CD4-positive, alpha-beta memory T cell (primary cell): ENCODE measurements around the gene ZNF316. TPM values are rescaled to one million over a fixed set of nuclear protein-coding genes. Genes with fewer than 3 reads are reported as not detected.
A peak's percentile ranks its signal among the peaks of the same experiment; 100 is the strongest.

Experiments
- CTCF ChIA-PET: fragments of 350-600 bp; sonication (Branson Sonifier 250); formaldehyde crosslinking; loops from one replicate; lab custom pipeline; 2021; ENCODE audit warnings: inconsistent platforms; ENCODE audit not compliant: partially characterized antibody; lab: Charles Lee
- POLR2A ChIA-PET: fragments of 350-600 bp; sonication (Branson Sonifier 250); formaldehyde crosslinking; loops from one replicate; lab custom pipeline; 2021; ENCODE audit not compliant: partially characterized antibody; lab: Charles Lee
- DNase-seq, 5 donors: peaks; one replicate each; pipeline versions ENCODE4 v3.0.0 to v3.0.0-alpha.2; 2020 to 2022; ENCODE audit warnings: mixed read lengths in 1 of 5
- H3K27ac ChIP-seq: one replicate; pipeline ENCODE4 v1.7.0; 2013; ENCODE audit warnings: low read depth, low read length
- H3K27me3 ChIP-seq: 2 replicates; pipeline ENCODE4 v1.7.0; 2013; ENCODE audit warnings: mild to moderate bottlenecking, low read length, moderate library complexity; ENCODE audit not compliant: insufficient read depth
- H3K36me3 ChIP-seq: 2 replicates; pipeline ENCODE4 v1.7.0; 2013; ENCODE audit warnings: mild to moderate bottlenecking, low read length, moderate library complexity; ENCODE audit not compliant: insufficient read depth
- H3K4me1 ChIP-seq: 2 replicates; pipeline ENCODE4 v1.7.0; 2013; ENCODE audit warnings: mild to moderate bottlenecking, low read length, moderate library complexity; ENCODE audit not compliant: insufficient read depth
- H3K4me3 ChIP-seq, 2 donors: one replicate each; pipeline ENCODE4 v1.7.0; 2013; ENCODE audit warnings: low read length in 2 of 2, mild to moderate bottlenecking in 1 of 2
- H3K9me3 ChIP-seq, 2 donors: one replicate each; pipeline ENCODE4 v1.7.0; 2013; ENCODE audit warnings: low read length in 2 of 2, control low read depth in 1 of 2; ENCODE audit not compliant: control insufficient read depth in 1 of 2
- H3K27ac Mint-ChIP-seq, 7 donors: one replicate each; pipeline ENCODE4 v1.8.0; 2020 to 2021; ENCODE audit warnings: mixed read lengths in 7 of 7, mild to moderate bottlenecking in 6 of 7, inconsistent platforms in 3 of 7, moderate library complexity in 3 of 7
- H3K27me3 Mint-ChIP-seq, 2 donors: one replicate each; pipeline ENCODE4 v1.8.0; 2020 to 2021; ENCODE audit warnings: mixed read lengths in 2 of 2
- H3K36me3 Mint-ChIP-seq, 2 donors: one replicate each; pipeline ENCODE4 v1.8.0; 2020 to 2021; ENCODE audit warnings: mixed read lengths in 2 of 2, inconsistent platforms in 1 of 2, mild to moderate bottlenecking in 1 of 2
- H3K4me1 Mint-ChIP-seq, 4 donors: one replicate each; pipeline ENCODE4 v1.8.0; 2020 to 2021; ENCODE audit warnings: mixed read lengths in 4 of 4, mild to moderate bottlenecking in 1 of 4
- H3K4me3 Mint-ChIP-seq, 8 donors: one replicate each; pipeline ENCODE4 v1.8.0; 2020 to 2021; ENCODE audit warnings: mixed read lengths in 8 of 8, mild to moderate bottlenecking in 7 of 8, moderate library complexity in 6 of 8, inconsistent platforms in 3 of 8
- H3K9me3 Mint-ChIP-seq, 8 donors: one replicate each; pipeline ENCODE4 v1.8.0; 2020 to 2021; ENCODE audit warnings: mixed read lengths in 8 of 8, mild to moderate bottlenecking in 5 of 8, inconsistent platforms in 3 of 8, moderate library complexity in 1 of 8
- intact Hi-C: fragments of 100-400 bp; cut with micrococcal nuclease; formaldehyde crosslinking; loops from one replicate; pipeline ENCODE4 v1.15.1; 2023
- polyA plus RNA-seq, 2 donors: library from polyadenylated mRNA; unstranded; fragments of 300-500 nt; fragmentation: Illumina TruSeq; gene quantifications; one replicate each; pipeline ENCODE4 v1.2.3, GENCODE V29; 2021
- total RNA-seq, 2 experiments: library from RNA; stranded (reverse); gene quantifications; one replicate each; pipeline ENCODE4 v1.2.3, GENCODE V29; 2021

The ZNF316 gene
- total and polyA plus RNA-seq, 4 experiments from 2014 or later: 0.45 to 62.0 (median 32.6) TPM

GRCh38 chr7:6600093-6600492, 37.0 kb upstream of the ZNF316 start:
- CTCF ChIA-PET: interaction anchor here (0.9 to 1.0 kb wide), 2 partner anchors 11 to 21 kb away, joined by 3 to 6 read pairs; no protein-coding TSS in a partner anchor
- Mint-ChIP-seq H3K27me3 (no peaks in the 10 kb centered on the region), H3K36me3 (peaks cover 45 to 69% of the 10 kb centered on the region in 2 donors), H3K4me3 (no peak overlapping the region), H3K4me1 (peaks cover 6 to 22% (median 7%) of the 10 kb centered on the region in 4 donors), H3K27ac (peak overlapping the region in 1 of 7 donors; percentile 66), H3K9me3 (no peaks in the 10 kb centered on the region)
- H3K27ac ChIP-seq: no peak overlapping the region
- H3K4me1 ChIP-seq: no peaks in the 10 kb centered on the region
- no peak overlapping the region for H3K4me3 ChIP-seq
- DNase-seq: no peak
- intact Hi-C loops: no loop called here
- H3K27me3 ChIP-seq: no peaks in the 10 kb centered on the region
- no peaks in the 10 kb centered on the region for H3K9me3 ChIP-seq
- peaks cover 54% of the 10 kb centered on the region for H3K36me3 ChIP-seq
- POLR2A ChIA-PET: interaction anchor here (1.2 kb wide), 1 partner anchor 11 kb away, joined by 3 read pairs; the partner anchor contains the start of gene INTS15

GRCh38 chr7:6604458-6604857, 32.7 kb upstream of the ZNF316 start:
- peaks cover 6 to 12% (median 6%) of the 10 kb centered on the region in 4 donors for H3K4me1 Mint-ChIP-seq
- POLR2A ChIA-PET: no interaction called here
- Histone ChIP-seq H3K4me1 (no peaks in the 10 kb centered on the region), H3K9me3 (no peaks in the 10 kb centered on the region), H3K36me3 (peaks cover 31% of the 10 kb centered on the region), H3K27me3 (no peaks in the 10 kb centered on the region), H3K4me3 (no peak overlapping the region), H3K27ac (no peak overlapping the region)
- peaks cover 0 to 2% (median 0%) of the 10 kb centered on the region in 8 donors for H3K9me3 Mint-ChIP-seq
- no peak for DNase-seq
- no peak overlapping the region for H3K27ac Mint-ChIP-seq
- no peaks in the 10 kb centered on the region for H3K27me3 Mint-ChIP-seq
- H3K36me3 Mint-ChIP-seq: peaks cover 23 to 52% of the 10 kb centered on the region in 2 donors
- CTCF ChIA-PET: interaction anchor here (1.2 kb wide), 1 partner anchor 88 kb away, joined by 4 read pairs; no protein-coding TSS in a partner anchor
- intact Hi-C loops: no loop called here
- no peak overlapping the region for H3K4me3 Mint-ChIP-seq

GRCh38 chr7:6606866-6607583, 30.1 kb upstream of the ZNF316 start:
- H3K4me3 Mint-ChIP-seq: no peak overlapping the region

GRCh38 chr7:6607651-6608051, 29.5 kb upstream of the ZNF316 start:
- H3K36me3 ChIP-seq: peaks cover 19% of the 10 kb centered on the region
- no peak for DNase-seq
- no peak overlapping the region for H3K27ac ChIP-seq
- H3K27ac Mint-ChIP-seq: no peak overlapping the region
- intact Hi-C loops: no loop called here
- H3K9me3 Mint-ChIP-seq: peaks cover 0 to 2% (median 0%) of the 10 kb centered on the region in 8 donors
- CTCF ChIA-PET: no interaction called here
- no peaks in the 10 kb centered on the region for H3K9me3 ChIP-seq
- no peak overlapping the region for H3K4me3 Mint-ChIP-seq
- H3K4me3 ChIP-seq: no peak overlapping the region
- peaks cover 8 to 35% of the 10 kb centered on the region in 2 donors for H3K36me3 Mint-ChIP-seq
- peaks cover 2% of the 10 kb centered on the region in 2 donors for H3K27me3 Mint-ChIP-seq
- H3K27me3 ChIP-seq: no peaks in the 10 kb centered on the region
- no peaks in the 10 kb centered on the region for H3K4me1 ChIP-seq
- H3K4me1 Mint-ChIP-seq: peaks cover 0 to 6% (median 2%) of the 10 kb centered on the region in 4 donors
- POLR2A ChIA-PET: no interaction called here

More at GRCh38 chr7:6606866-6607583, 30.1 kb upstream of the ZNF316 start:
- Histone ChIP-seq H3K9me3 (no peaks in the 10 kb centered on the region), H3K4me3 (no peak overlapping the region), H3K4me1 (no peaks in the 10 kb centered on the region), H3K27me3 (no peaks in the 10 kb centered on the region), H3K27ac (no peak overlapping the region), H3K36me3 (peaks cover 22% of the 10 kb centered on the region)
- DNase-seq: no peak
- intact Hi-C loops: no loop called here
- Mint-ChIP-seq H3K27ac (no peak overlapping the region), H3K27me3 (no peaks in the 10 kb centered on the region), H3K4me1 (peaks cover 4 to 10% (median 5%) of the 10 kb centered on the region in 4 donors), H3K9me3 (peaks cover 0 to 2% (median 0%) of the 10 kb centered on the region in 8 donors), H3K36me3 (peaks cover 11 to 41% of the 10 kb centered on the region in 2 donors)
- CTCF ChIA-PET: no interaction called here
- POLR2A ChIA-PET: interaction anchor here (0.6 kb wide), 1 partner anchor 32 kb away, joined by 4 read pairs; no protein-coding TSS in a partner anchor

GRCh38 chr7:6608081-6608480, 29.0 kb upstream of the ZNF316 start:
- intact Hi-C loops: no loop called here

GRCh38 chr7:6608794-6609193, 28.3 kb upstream of the ZNF316 start:
- Mint-ChIP-seq H3K27ac (no peak overlapping the region), H3K36me3 (peaks cover 6 to 31% of the 10 kb centered on the region in 2 donors), H3K27me3 (peaks cover 5 to 6% of the 10 kb centered on the region in 2 donors), H3K4me1 (peaks cover 0 to 6% (median 2%) of the 10 kb centered on the region in 4 donors), H3K9me3 (peaks cover 0 to 2% (median 0%) of the 10 kb centered on the region in 8 donors), H3K4me3 (no peak overlapping the region)
- Histone ChIP-seq H3K36me3 (peaks cover 14% of the 10 kb centered on the region), H3K27me3 (no peaks in the 10 kb centered on the region), H3K27ac (no peak overlapping the region), H3K9me3 (no peaks in the 10 kb centered on the region), H3K4me3 (no peak overlapping the region), H3K4me1 (no peaks in the 10 kb centered on the region)
- POLR2A ChIA-PET: no interaction called here
- CTCF ChIA-PET: interaction anchor here (0.8 to 1.2 kb wide), 2 partner anchors 8 to 54 kb away, joined by 3 read pairs; no protein-coding TSS in a partner anchor
- intact Hi-C loops: no loop called here
- no peak for DNase-seq

More at GRCh38 chr7:6608081-6608480, 29.0 kb upstream of the ZNF316 start:
- H3K36me3 Mint-ChIP-seq: peaks cover 8 to 34% of the 10 kb centered on the region in 2 donors
- DNase-seq: no peak
- no peaks in the 10 kb centered on the region for H3K27me3 ChIP-seq
- H3K36me3 ChIP-seq: peaks cover 17% of the 10 kb centered on the region
- H3K27ac Mint-ChIP-seq: no peak overlapping the region
- no peak overlapping the region for H3K27ac ChIP-seq
- H3K9me3 ChIP-seq: no peaks in the 10 kb centered on the region
- no peak overlapping the region for H3K4me3 ChIP-seq
- H3K4me1 Mint-ChIP-seq: peaks cover 0 to 6% (median 2%) of the 10 kb centered on the region in 4 donors
- POLR2A ChIA-PET: no interaction called here
- no peak overlapping the region for H3K4me3 Mint-ChIP-seq
- peaks cover 0 to 2% (median 0%) of the 10 kb centered on the region in 8 donors for H3K9me3 Mint-ChIP-seq
- no peaks in the 10 kb centered on the region for H3K4me1 ChIP-seq
- CTCF ChIA-PET: interaction anchor here (0.8 to 1.2 kb wide), 2 partner anchors 9 to 55 kb away, joined by 3 read pairs; no protein-coding TSS in a partner anchor
- H3K27me3 Mint-ChIP-seq: peaks cover 5% of the 10 kb centered on the region in 2 donors

- DNase-seq: no peak
- peaks cover 0 to 2% of the 10 kb centered on the region in 2 donors for H3K36me3 Mint-ChIP-seq
- Histone ChIP-seq H3K27me3 (peaks cover 5% of the 10 kb centered on the region), H3K36me3 (peaks cover 5% of the 10 kb centered on the region), H3K27ac (no peak overlapping the region), H3K4me3 (no peak overlapping the region), H3K9me3 (no peaks in the 10 kb centered on the region), H3K4me1 (peaks cover 7% of the 10 kb centered on the region)
- peak overlapping the region in 1 of 8 donors; percentile 70 for H3K4me3 Mint-ChIP-seq
- intact Hi-C loops: no loop called here
- peaks cover 0 to 3% (median 0%) of the 10 kb centered on the region in 8 donors for H3K9me3 Mint-ChIP-seq
- POLR2A ChIA-PET: no interaction called here
- peaks cover 10% of the 10 kb centered on the region in 2 donors for H3K27me3 Mint-ChIP-seq
- H3K4me1 Mint-ChIP-seq: peaks cover 3 to 17% (median 10%) of the 10 kb centered on the region in 4 donors
- CTCF ChIA-PET: interaction anchor here (0.9 kb wide), 1 partner anchor 19 kb away, joined by 3 read pairs; no protein-coding TSS in a partner anchor
- H3K27ac Mint-ChIP-seq: no peak overlapping the region
Measured at GRCh38 chr7:6612819-6613218, 24.3 kb upstream of the ZNF316 start.
